ENCODE measurements around the gene ZSWIM6. TPM values are rescaled to one million over a fixed set of nuclear protein-coding genes. Genes with fewer than 3 reads are reported as not detected.

Gene ZSWIM6
- total RNA-seq, 1 donor from 2014 or later: 8.9 TPM

DNA sequence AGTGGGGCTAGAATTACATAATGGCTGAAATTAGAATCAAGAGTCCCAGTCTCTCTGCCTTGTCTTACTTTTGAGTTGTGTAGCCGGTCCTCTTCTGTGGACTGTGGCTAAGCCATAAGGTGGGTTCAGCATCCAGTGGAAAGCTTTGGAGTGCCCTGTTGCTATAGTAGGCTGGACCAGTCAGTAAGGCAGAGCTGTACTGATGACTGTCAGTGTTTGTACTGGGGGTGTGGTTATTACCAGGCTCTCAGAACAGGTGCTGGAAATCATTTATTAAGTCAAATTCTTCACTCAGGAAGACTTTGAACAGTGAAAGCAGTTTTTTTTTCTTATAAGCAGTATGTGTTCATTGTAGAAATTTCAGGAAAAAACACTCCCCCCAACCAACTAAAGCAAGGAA lies 129.4 kb downstream of the ZSWIM6 start:
- peaks cover 4% of the 10 kb centered on the region for H3K4me1 Mint-ChIP-seq (ENCODE audit: low read depth)

DNA sequence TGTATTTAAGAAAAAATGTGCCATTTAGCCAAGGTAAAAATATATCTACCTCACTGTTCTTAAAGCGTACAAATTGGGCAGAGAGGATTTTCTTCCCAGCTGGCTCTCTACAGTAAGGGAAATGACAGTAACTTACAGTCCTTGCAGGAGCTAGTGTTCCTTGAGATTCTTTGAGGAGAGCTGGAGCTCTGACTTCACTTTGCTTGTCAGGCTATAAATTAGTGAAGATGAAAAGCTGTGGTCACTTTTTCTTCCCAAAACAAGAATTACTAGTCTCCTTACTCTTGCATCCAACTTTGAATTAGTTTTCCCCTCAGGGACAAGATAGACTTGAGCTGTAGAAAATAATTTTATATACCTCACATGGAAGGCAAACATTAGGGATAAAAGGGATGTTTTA lies 129.9 kb downstream of the ZSWIM6 start:
- peaks cover 4% of the 10 kb centered on the region for H3K4me1 Mint-ChIP-seq (ENCODE audit: low read depth)

More for the DNA sequence above, 129.4 kb downstream of the ZSWIM6 start:
- no peak overlapping the region for H3K27ac Mint-ChIP-seq
- H3K9me3 Mint-ChIP-seq: no peaks in the 10 kb centered on the region
- intact Hi-C loops (cut with micrococcal nuclease): no loop called here
- no peaks in the 10 kb centered on the region for H3K36me3 Mint-ChIP-seq (ENCODE audit: low read depth)
- H3K27me3 Mint-ChIP-seq (ENCODE audit: low read depth): no peaks in the 10 kb centered on the region
- DNase-seq (ENCODE audit: low spot score): no peak
- no peak overlapping the region for H3K4me3 Mint-ChIP-seq (ENCODE audit: low read depth)

DNA sequence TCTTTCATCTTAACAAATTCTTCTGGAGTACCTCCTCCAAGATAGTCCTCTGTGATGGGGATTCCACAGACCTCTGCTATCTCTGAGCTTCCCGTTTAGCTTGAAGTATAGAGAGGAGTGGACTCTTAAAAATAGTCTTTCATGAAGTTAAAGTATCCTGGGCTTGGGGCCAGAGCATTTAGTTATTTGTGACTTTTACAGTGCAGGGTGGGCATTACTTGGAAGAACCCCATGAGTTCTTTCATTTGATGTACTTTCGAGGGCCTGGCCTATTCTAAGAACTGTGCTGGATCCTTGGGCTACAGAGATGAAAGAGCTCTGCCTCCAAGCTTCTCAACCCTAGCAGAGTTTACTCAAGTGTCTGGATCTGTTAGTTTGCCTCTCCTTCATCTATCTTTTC lies 131.5 kb downstream of the ZSWIM6 start:
- Mint-ChIP-seq H3K4me1 (ENCODE audit: low read depth) (peaks cover 4% of the 10 kb centered on the region), H3K4me3 (ENCODE audit: low read depth) (no peak overlapping the region), H3K27ac (no peak overlapping the region), H3K36me3 (ENCODE audit: low read depth) (no peaks in the 10 kb centered on the region), H3K9me3 (no peaks in the 10 kb centered on the region), H3K27me3 (ENCODE audit: low read depth) (no peaks in the 10 kb centered on the region)
- intact Hi-C loops (cut with micrococcal nuclease): no loop called here
- DNase-seq (ENCODE audit: low spot score): no peak

More for the DNA sequence above, 129.9 kb downstream of the ZSWIM6 start:
- no peak for DNase-seq (ENCODE audit: low spot score)
- Mint-ChIP-seq H3K9me3 (no peaks in the 10 kb centered on the region), H3K27me3 (ENCODE audit: low read depth) (no peaks in the 10 kb centered on the region), H3K36me3 (ENCODE audit: low read depth) (no peaks in the 10 kb centered on the region), H3K4me3 (ENCODE audit: low read depth) (no peak overlapping the region), H3K27ac (no peak overlapping the region)
- intact Hi-C loops (cut with micrococcal nuclease): no loop called here

DNA sequence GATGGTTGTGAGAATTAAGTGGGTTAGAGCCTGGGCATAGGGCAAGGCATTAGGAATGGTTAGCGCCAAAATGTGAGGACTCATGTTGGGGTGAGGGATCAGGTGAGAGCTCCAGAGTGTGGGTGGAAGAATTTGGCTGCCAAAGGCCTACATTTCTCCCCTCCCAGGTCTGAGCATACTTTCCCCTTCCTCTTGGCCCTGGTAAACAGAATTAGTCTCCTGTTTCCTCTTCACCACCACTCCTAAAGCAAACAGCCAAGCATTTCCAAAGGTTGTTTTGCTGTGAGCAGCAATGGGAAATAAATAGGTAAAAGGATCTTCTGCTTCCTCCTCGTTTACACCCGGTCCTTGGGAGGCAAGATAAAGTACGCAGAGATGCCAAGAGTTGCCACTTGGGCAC lies 132.5 kb downstream of the ZSWIM6 start:
- Mint-ChIP-seq H3K27ac (no peak overlapping the region), H3K4me3 (ENCODE audit: low read depth) (no peak overlapping the region), H3K4me1 (ENCODE audit: low read depth) (no peaks in the 10 kb centered on the region), H3K36me3 (ENCODE audit: low read depth) (no peaks in the 10 kb centered on the region), H3K27me3 (ENCODE audit: low read depth) (no peaks in the 10 kb centered on the region), H3K9me3 (no peaks in the 10 kb centered on the region)
- intact Hi-C loops (cut with micrococcal nuclease): no loop called here
- DNase-seq (ENCODE audit: low spot score): no peak

DNA sequence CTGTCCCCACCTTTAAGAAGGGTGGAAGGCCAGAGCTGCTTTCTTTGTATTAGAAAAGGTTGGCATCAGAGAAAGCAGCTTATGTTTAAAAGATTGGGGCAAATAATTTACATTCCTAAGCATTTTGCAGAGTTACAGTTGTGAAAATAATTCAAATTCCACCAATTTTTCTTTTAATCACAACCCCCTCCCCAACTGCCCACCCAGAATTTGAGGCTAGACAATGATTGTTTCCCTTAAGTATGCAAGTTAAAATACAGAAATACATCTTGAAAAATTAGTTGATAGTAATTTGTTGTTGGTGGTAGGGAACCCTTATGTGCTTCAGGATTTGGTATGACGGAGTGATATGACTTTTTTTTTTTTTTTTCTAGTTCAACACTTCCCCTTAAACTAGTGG lies 133.0 kb downstream of the ZSWIM6 start:
- Mint-ChIP-seq H3K27me3 (ENCODE audit: low read depth) (no peaks in the 10 kb centered on the region), H3K9me3 (no peaks in the 10 kb centered on the region)

DNA sequence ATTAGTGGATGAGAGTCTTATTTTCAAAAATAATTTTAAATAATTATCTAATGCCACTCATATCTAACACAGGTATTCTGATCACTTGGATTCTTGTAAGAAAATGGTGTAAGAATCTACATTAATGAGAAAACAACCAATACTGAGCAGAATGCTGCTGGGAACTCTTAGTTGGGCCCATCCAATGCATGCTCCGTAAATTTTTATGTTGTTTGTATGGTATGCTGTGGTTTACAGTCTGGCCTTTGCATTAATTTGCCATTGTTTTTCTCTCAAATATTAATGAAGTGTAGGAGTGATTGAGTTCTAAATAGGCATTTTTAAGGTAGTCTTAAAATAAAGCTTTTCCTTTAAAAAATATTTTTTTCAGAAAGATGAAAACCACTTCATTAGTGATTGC lies 133.4 kb downstream of the ZSWIM6 start:
- Mint-ChIP-seq H3K4me1 (ENCODE audit: low read depth) (peaks cover 2% of the 10 kb centered on the region), H3K4me3 (ENCODE audit: low read depth) (no peak overlapping the region), H3K9me3 (no peaks in the 10 kb centered on the region), H3K27me3 (ENCODE audit: low read depth) (no peaks in the 10 kb centered on the region), H3K27ac (no peak overlapping the region), H3K36me3 (ENCODE audit: low read depth) (no peaks in the 10 kb centered on the region)
- DNase-seq (ENCODE audit: low spot score): no peak
- intact Hi-C loops (cut with micrococcal nuclease): no loop called here

More for the DNA sequence above, 133.0 kb downstream of the ZSWIM6 start:
- intact Hi-C loops (cut with micrococcal nuclease): no loop called here
- no peak overlapping the region for H3K4me3 Mint-ChIP-seq (ENCODE audit: low read depth)
- H3K4me1 Mint-ChIP-seq (ENCODE audit: low read depth): no peaks in the 10 kb centered on the region
- DNase-seq (ENCODE audit: low spot score): no peak
- H3K27ac Mint-ChIP-seq: no peak overlapping the region
- H3K36me3 Mint-ChIP-seq (ENCODE audit: low read depth): no peaks in the 10 kb centered on the region

DNA sequence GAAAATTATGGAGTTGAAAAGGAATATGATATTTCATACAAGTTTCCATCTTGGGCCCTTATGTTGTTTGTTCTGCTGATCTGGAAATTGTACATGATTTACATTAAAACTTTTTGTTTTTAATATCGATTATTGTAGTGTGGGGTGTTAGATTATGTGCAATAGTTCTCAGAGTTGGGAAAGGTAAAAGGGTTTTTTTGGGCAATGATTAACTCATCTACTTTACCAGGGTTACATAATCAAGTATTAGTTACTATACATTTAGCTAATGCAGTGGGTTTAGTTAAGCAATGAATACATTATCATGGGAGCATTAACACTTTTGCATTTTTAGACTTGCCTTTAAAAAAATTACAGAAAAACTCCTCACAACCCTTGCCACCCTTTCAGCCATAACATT lies 134.0 kb downstream of the ZSWIM6 start:
- H3K27ac Mint-ChIP-seq: no peak overlapping the region
- no peak overlapping the region for H3K4me3 Mint-ChIP-seq (ENCODE audit: low read depth)
- intact Hi-C loops (cut with micrococcal nuclease): no loop called here

DNA sequence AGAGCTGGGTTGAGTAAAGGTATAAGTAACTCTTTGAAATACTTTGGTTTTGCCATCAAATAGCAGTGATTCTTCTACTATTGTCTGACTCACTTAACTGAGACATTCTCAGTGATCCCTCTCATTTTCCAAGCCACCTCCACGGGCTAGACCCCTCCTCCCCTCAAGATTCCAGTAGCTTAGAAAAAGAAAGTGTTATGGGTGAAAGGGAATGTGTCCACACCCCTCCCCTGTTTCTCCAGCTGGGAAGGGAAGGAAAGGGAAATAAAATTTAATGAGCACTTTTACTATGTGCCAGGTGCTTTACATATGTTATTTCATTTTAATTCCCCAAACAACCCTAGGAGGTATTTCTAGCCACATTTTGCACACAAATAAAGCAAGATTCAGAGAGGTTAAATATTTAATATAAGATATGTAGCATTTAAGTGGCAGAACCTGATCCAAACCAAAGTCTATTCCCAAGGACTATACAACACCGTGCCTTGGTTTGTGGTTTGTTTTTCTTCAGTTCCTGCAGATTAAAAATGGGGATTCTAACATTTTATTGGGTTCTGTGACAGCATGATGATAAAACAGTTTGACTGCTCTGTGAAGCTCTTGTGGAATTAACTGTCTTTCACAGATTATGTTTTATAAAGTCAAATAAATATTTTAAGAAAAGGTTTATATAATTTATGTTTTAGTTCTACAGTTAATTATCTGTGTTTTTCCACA lies 135.9 kb downstream of the ZSWIM6 start:
- Mint-ChIP-seq H3K36me3 (ENCODE audit: low read depth) (peaks cover 5% of the 10 kb centered on the region), H3K4me1 (ENCODE audit: low read depth) (peaks cover 9% of the 10 kb centered on the region), H3K27me3 (ENCODE audit: low read depth) (no peaks in the 10 kb centered on the region), H3K4me3 (ENCODE audit: low read depth) (no peak overlapping the region), H3K27ac (no peak overlapping the region), H3K9me3 (no peaks in the 10 kb centered on the region)
- intact Hi-C loops (cut with micrococcal nuclease): no loop called here
- DNase-seq (ENCODE audit: low spot score): no peak

More for the DNA sequence above, 134.0 kb downstream of the ZSWIM6 start:
- Mint-ChIP-seq H3K36me3 (ENCODE audit: low read depth) (no peaks in the 10 kb centered on the region), H3K27me3 (ENCODE audit: low read depth) (no peaks in the 10 kb centered on the region), H3K4me1 (ENCODE audit: low read depth) (peaks cover 2% of the 10 kb centered on the region), H3K9me3 (no peaks in the 10 kb centered on the region)
- no peak for DNase-seq (ENCODE audit: low spot score)

DNA sequence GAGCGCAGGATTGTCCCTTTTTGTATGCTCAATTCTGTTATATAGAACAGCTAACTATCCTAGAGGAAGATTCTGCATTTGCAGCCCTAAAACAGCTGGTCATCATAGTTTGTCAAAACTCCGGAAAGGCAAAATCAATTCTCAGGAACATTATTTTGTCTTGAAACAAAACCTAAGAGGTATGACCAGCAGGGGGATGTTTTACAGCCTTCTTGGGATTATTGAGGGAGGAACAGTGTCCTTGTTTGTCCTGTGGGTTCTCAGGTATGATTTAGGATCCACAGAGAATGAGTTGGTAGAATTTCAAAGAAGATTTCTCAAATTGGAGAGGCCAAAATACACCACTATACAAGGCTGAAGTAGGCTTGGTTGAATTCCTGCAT lies 136.4 kb downstream of the ZSWIM6 start:
- H3K27ac Mint-ChIP-seq: no peak overlapping the region
- H3K36me3 Mint-ChIP-seq (ENCODE audit: low read depth): peaks cover 5% of the 10 kb centered on the region
- H3K4me3 Mint-ChIP-seq (ENCODE audit: low read depth): no peak overlapping the region
- H3K27me3 Mint-ChIP-seq (ENCODE audit: low read depth): no peaks in the 10 kb centered on the region
- peaks cover 9% of the 10 kb centered on the region for H3K4me1 Mint-ChIP-seq (ENCODE audit: low read depth)
- no peaks in the 10 kb centered on the region for H3K9me3 Mint-ChIP-seq
- intact Hi-C loops (cut with micrococcal nuclease): no loop called here
- DNase-seq (ENCODE audit: low spot score): no peak

DNA sequence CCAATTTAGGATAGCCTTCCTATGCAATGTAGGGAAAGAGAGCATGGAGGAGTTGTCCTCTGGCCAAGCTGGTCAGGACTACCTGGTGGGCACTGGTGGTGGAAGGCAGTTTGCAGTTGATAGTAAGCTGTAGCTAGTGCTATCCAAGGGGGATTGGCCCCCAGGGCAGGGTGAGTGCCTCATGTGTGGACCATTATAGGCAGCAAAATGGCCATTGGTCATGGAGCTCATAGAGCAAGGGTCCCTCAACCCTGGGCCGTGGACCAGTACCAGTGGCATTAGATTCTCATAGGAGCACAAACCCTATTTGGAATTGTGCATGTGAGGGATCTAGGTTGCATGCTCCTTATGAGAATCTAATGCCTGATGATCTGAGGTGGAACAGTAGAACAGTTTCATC lies 139.3 kb downstream of the ZSWIM6 start:
- intact Hi-C loops (cut with micrococcal nuclease): no loop called here
- Mint-ChIP-seq H3K36me3 (ENCODE audit: low read depth) (peaks cover 5% of the 10 kb centered on the region), H3K4me3 (ENCODE audit: low read depth) (no peak overlapping the region), H3K27ac (no peak overlapping the region), H3K4me1 (ENCODE audit: low read depth) (peaks cover 9% of the 10 kb centered on the region), H3K9me3 (no peaks in the 10 kb centered on the region), H3K27me3 (ENCODE audit: low read depth) (no peaks in the 10 kb centered on the region)
- DNase-seq (ENCODE audit: low spot score): no peak

DNA sequence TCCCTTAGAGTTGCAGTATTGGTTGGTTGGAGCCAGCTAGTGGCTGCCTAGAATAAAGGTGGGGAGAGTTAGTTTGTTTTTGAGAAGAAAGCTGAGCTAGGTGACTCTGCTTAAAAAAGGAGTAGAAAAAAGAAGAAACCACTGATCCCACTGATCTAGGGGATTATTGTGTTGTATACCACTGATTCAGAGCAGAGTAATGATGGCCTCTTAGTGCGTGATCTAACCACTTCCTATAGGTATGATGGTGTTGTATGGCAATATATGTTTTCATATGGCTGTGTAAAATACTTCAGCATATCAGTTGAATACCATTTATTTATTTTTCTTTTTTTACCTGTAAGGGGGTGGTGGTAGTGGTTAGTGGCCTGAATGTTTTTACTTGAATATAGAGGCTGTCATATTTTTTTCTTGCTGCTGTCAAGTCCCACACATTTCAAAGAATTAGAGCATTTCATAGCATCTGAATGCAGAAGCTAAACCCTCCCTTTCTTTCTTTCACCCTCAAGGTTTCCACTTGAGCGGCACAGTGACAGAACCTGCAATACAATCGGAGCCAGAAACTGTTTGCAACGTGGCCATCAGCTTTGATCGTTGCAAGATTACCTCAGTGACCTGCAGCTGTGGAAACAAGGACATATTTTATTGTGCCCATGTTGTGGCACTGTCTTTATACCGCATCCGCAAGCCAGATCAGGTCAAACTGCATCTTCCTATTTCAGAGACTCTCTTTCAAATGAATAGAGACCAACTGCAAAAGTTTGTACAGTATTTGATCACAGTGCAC lies 140.3 kb downstream of the ZSWIM6 start:
- H3K27ac Mint-ChIP-seq: no peak overlapping the region
- no peak overlapping the region for H3K4me3 Mint-ChIP-seq (ENCODE audit: low read depth)
- H3K36me3 Mint-ChIP-seq (ENCODE audit: low read depth): peaks cover 5% of the 10 kb centered on the region
- no peak for DNase-seq (ENCODE audit: low spot score)
- intact Hi-C loops (cut with micrococcal nuclease): no loop called here
- no peaks in the 10 kb centered on the region for H3K27me3 Mint-ChIP-seq (ENCODE audit: low read depth)
- H3K4me1 Mint-ChIP-seq (ENCODE audit: low read depth): peaks cover 9% of the 10 kb centered on the region
- H3K9me3 Mint-ChIP-seq: no peaks in the 10 kb centered on the region

DNA sequence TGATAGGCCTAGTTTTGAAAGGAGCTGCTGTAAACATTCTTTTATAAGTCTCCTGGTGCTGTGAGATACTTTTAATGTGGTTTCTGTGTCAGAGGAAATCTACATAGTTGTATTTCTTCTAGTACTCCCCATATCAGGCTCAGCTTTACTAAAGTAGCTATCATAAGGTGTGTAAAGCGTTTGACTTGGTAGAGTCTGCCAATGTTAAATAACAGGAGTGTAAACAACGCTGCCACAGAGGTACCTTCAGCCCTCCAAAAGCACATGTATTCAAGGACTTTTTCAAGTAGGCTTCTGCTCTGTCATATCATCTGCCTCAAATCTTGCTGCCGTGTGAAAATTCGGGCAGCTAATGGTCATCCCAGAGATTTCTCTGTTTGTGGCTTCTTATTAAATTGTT lies 142.7 kb downstream of the ZSWIM6 start:
- Mint-ChIP-seq H3K9me3 (no peaks in the 10 kb centered on the region), H3K27me3 (ENCODE audit: low read depth) (no peaks in the 10 kb centered on the region), H3K4me3 (ENCODE audit: low read depth) (no peak overlapping the region), H3K4me1 (ENCODE audit: low read depth) (peaks cover 9% of the 10 kb centered on the region), H3K27ac (no peak overlapping the region), H3K36me3 (ENCODE audit: low read depth) (peaks cover 10% of the 10 kb centered on the region)
- intact Hi-C loops (cut with micrococcal nuclease): no loop called here
- DNase-seq (ENCODE audit: low spot score): no peak

DNA sequence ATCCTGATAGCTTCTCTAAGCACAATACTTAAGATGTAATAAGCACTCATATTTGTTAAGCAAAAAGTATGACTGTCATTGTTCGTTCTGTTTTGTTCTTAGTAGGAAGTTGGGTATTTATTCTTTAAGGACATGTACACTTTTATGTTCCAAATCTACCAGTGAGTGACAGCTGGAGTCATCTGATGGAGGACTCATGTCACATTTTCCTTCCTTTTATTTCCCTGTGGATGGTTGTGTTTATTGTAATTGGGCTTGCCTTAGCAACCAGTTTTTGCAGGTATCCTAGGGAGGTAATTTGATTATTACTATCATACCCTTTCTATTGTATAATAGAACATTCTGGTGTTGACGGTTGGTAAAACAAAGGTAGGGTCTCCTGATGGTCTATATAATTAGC lies 145.7 kb downstream of the ZSWIM6 start:
- Mint-ChIP-seq H3K27me3 (ENCODE audit: low read depth) (no peaks in the 10 kb centered on the region), H3K36me3 (ENCODE audit: low read depth) (peaks cover 5% of the 10 kb centered on the region), H3K9me3 (no peaks in the 10 kb centered on the region), H3K4me1 (ENCODE audit: low read depth) (no peaks in the 10 kb centered on the region), H3K27ac (no peak overlapping the region), H3K4me3 (ENCODE audit: low read depth) (no peak overlapping the region)
- intact Hi-C loops (cut with micrococcal nuclease): no loop called here
- DNase-seq (ENCODE audit: low spot score): no peak

All from activated T-helper 2 cell treated with anti-CD3 and anti-CD28 coated beads, Interferon-gamma antibody, Interleukin-2, Interleukin-4, amounts not matched to agents 10 μg/mL and 5 μg/mL and 100 μg/mL, durations not matched to agents 14 hours and 24 hours and 36 hours (primary cell).